Mesenchymal stem cell (in vitro differentiated cells and primary cell): ENCODE results near the gene ACP4.

Experiments used
- DNase-seq: peaks from one replicate; pipeline ENCODE4 v3.0.0-alpha.2; 2013
- H2AFZ ChIP-seq: one replicate; pipeline ENCODE4 v1.6.1; 2013; ENCODE audit warnings: low read depth, mild to moderate bottlenecking, control low read depth, inconsistent platforms, low read length, moderate library complexity
- H2AK5ac ChIP-seq: 2 replicates; pipeline ENCODE4 v1.6.1; 2013; ENCODE audit warnings: low read length, moderate library complexity, mild to moderate bottlenecking, inconsistent platforms; ENCODE audit not compliant: severe bottlenecking
- H2BK120ac ChIP-seq: one replicate; pipeline ENCODE4 v1.6.1; 2013; ENCODE audit warnings: low read depth, mild to moderate bottlenecking, inconsistent platforms, low read length, moderate library complexity
- H2BK12ac ChIP-seq, 2 experiments: one replicate each; pipeline ENCODE4 v1.6.1; 2013; ENCODE audit warnings: inconsistent platforms in 2 of 2, low read length in 2 of 2, mild to moderate bottlenecking in 2 of 2, moderate library complexity in 2 of 2, control low read depth in 1 of 2
- H2BK15ac ChIP-seq: one replicate; pipeline ENCODE4 v1.6.1; 2013; ENCODE audit warnings: mild to moderate bottlenecking, low read depth, inconsistent platforms; ENCODE audit not compliant: poor library complexity, severe bottlenecking
- H2BK5ac ChIP-seq: 2 replicates; pipeline ENCODE4 v1.6.1; 2013; ENCODE audit warnings: low read depth, mild to moderate bottlenecking, low read length, control low read depth, inconsistent platforms; ENCODE audit not compliant: poor library complexity, severe bottlenecking
- H3K14ac ChIP-seq, 2 experiments: one replicate each; pipeline ENCODE4 v1.6.1; 2013; ENCODE audit warnings: inconsistent platforms in 2 of 2, low read length in 2 of 2, control low read depth in 1 of 2, mild to moderate bottlenecking in 1 of 2, moderate library complexity in 1 of 2
- H3K18ac ChIP-seq, 2 experiments: one replicate each; pipeline ENCODE4 v1.6.1; 2013; ENCODE audit warnings: inconsistent platforms in 2 of 2, low read length in 2 of 2, control low read depth in 1 of 2, low read depth in 1 of 2, mild to moderate bottlenecking in 1 of 2
- H3K23ac ChIP-seq, 2 experiments: one replicate each; pipeline ENCODE4 v1.6.1; 2013; ENCODE audit warnings: inconsistent platforms in 2 of 2, low read length in 2 of 2, mild to moderate bottlenecking in 2 of 2, moderate library complexity in 2 of 2, control low read depth in 1 of 2
- H3K27ac ChIP-seq: 2 replicates; pipeline ENCODE4 v1.5.1; 2013; ENCODE audit warnings: mild to moderate bottlenecking, moderate library complexity, low read length, control low read depth, inconsistent platforms; ENCODE audit not compliant: poor library complexity, severe bottlenecking
- H3K27me3 ChIP-seq, 2 experiments: 2 replicates each; pipeline versions ENCODE4 v1.6.1 to v1.7.0; 2013; ENCODE audit warnings: low read length in 2 of 2, mild to moderate bottlenecking in 2 of 2, moderate library complexity in 2 of 2, control low read depth in 1 of 2, inconsistent platforms in 1 of 2; ENCODE audit not compliant: control insufficient read depth in 1 of 2, insufficient read depth in 1 of 2
- H3K36me3 ChIP-seq, 2 experiments: 2 replicates each; pipeline versions ENCODE4 v1.6.1 to v1.7.0; 2013; ENCODE audit warnings: low read length in 2 of 2, control low read depth in 1 of 2, inconsistent platforms in 1 of 2, low read depth in 1 of 2, mild to moderate bottlenecking in 1 of 2; ENCODE audit not compliant: insufficient read depth in 2 of 2, control insufficient read depth in 1 of 2
- H3K4ac ChIP-seq, 2 experiments: one replicate each; pipeline ENCODE4 v1.6.1; 2013; ENCODE audit warnings: inconsistent platforms in 2 of 2, low read length in 2 of 2, mild to moderate bottlenecking in 2 of 2, moderate library complexity in 2 of 2, control low read depth in 1 of 2, low read depth in 1 of 2
- H3K4me1 ChIP-seq: 2 replicates; pipeline ENCODE4 v1.6.1; 2013; ENCODE audit warnings: low read depth, low read length, control low read depth; ENCODE audit not compliant: control insufficient read depth, insufficient read depth
- H3K4me2 ChIP-seq: 2 replicates; pipeline ENCODE4 v1.6.1; 2013; ENCODE audit warnings: low read length, mild to moderate bottlenecking, inconsistent platforms; ENCODE audit not compliant: poor library complexity, severe bottlenecking
- H3K4me3 ChIP-seq, 2 experiments: 2 replicates each; pipeline versions ENCODE4 v1.5.1 to v1.7.0; 2013; ENCODE audit warnings: low read length in 2 of 2, mild to moderate bottlenecking in 2 of 2, control low read depth in 1 of 2, low read depth in 1 of 2; ENCODE audit not compliant: insufficient read depth in 1 of 2
- H3K79me1 ChIP-seq: replicated peaks from 2 replicates; pipeline ENCODE4 v1.6.1; 2013; ENCODE audit warnings: mild to moderate bottlenecking, control low read depth, low read length, inconsistent platforms; ENCODE audit not compliant: poor library complexity, severe bottlenecking
- H3K9ac ChIP-seq: 2 replicates; pipeline ENCODE4 v1.7.0; 2013; ENCODE audit warnings: mild to moderate bottlenecking, low read length, moderate library complexity
- H3K9me3 ChIP-seq: 2 replicates; pipeline ENCODE4 v1.7.0; 2013; ENCODE audit warnings: mild to moderate bottlenecking, low read length; ENCODE audit not compliant: control insufficient read depth
- H4K8ac ChIP-seq: one replicate; pipeline ENCODE4 v1.6.1; 2013; ENCODE audit warnings: inconsistent platforms, mild to moderate bottlenecking, low read length, moderate library complexity
- H4K91ac ChIP-seq: one replicate; pipeline ENCODE4 v1.6.1; 2013; ENCODE audit warnings: mild to moderate bottlenecking, low read length, inconsistent platforms
- WGBS: methylation state at CpG from one replicate; pipeline ENCODE4 v1.1.7; 2013; ENCODE audit warnings: mixed read lengths; 5-methylcytosine and 5-hydroxymethylcytosine counted together

ACP4 gene

DNA sequence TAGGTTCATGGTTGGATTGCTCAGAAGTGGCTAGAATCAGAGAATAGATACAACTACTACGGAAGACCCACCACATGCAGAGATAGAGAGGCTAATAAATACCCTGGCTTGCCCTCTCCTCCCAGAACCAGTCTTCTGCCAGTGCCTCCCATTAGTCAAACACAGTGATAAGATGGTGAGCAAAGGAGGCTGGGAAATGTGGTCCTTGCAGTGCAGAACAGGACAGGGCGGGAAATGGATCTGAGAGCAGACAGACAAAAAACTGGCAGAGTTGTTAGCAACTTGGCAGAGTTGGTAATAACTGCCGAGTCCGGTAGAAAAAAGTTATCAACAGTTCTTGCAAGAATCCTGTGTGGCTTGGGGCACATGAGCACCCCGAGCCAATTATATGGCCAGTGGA lies 24.7 kb downstream of the ACP4 start:
- Histone ChIP-seq H3K23ac (no peak overlapping the region), H3K4ac (no peak overlapping the region), H2BK5ac (no peak overlapping the region), H3K27me3 (peaks cover 19 to 45% of the 10 kb centered on the region in 2 experiments), H3K27ac (no peak overlapping the region), H2BK12ac (no peak overlapping the region), H3K4me2 (no peak overlapping the region), H3K9ac (no peak overlapping the region), H2BK15ac (no peak overlapping the region), H4K91ac (no peak overlapping the region), H2BK120ac (no peak overlapping the region), H3K14ac (no peak overlapping the region), H2AK5ac (no peak overlapping the region), H3K4me3 (no peak overlapping the region), H3K79me1 (no peaks in the 10 kb centered on the region), H2AFZ (no peak overlapping the region), H3K36me3 (no peaks in the 10 kb centered on the region), H3K4me1 (peaks cover 2% of the 10 kb centered on the region), H3K9me3 (no peaks in the 10 kb centered on the region), H4K8ac (no peak overlapping the region), H3K18ac (no peak overlapping the region)
- 80% methylated on average over 5 of the region's 5 CpGs for WGBS
- DNase-seq, result no peak

DNA sequence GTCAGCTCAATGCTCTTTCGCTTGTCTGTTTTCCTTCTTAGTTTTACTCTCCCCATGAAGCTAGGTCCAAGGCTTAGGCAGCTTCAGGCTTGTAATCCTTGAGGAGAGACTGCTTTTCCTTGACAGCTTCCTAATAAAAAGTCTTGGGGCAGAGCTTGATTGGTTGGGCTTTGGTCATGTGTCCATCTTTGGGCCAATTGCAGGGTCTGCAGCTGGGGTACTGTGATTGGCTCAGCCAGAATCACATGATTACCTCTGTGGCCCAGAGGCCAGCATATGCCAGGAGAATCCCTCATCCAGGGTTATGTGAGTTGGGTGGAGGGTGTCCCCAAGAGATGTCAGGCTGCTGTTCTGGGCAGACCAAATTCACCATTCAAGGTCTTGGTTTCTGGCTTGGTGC lies 25.2 kb downstream of the ACP4 start:
- Histone ChIP-seq H3K9ac (no peak overlapping the region), H3K36me3 (no peaks in the 10 kb centered on the region), H3K4me3 (no peak overlapping the region), H2BK5ac (no peak overlapping the region), H3K27ac (no peak overlapping the region), H3K14ac (no peak overlapping the region), H3K27me3 (peaks cover 25 to 51% of the 10 kb centered on the region in 2 experiments), H3K4me1 (peaks cover 2% of the 10 kb centered on the region), H4K8ac (no peak overlapping the region), H3K4ac (no peak overlapping the region), H3K79me1 (no peaks in the 10 kb centered on the region), H3K9me3 (no peaks in the 10 kb centered on the region), H3K23ac (no peak overlapping the region), H2BK120ac (no peak overlapping the region), H2BK12ac (no peak overlapping the region), H2AFZ (no peak overlapping the region), H3K18ac (no peak overlapping the region), H2AK5ac (no peak overlapping the region), H2BK15ac (no peak overlapping the region), H4K91ac (no peak overlapping the region), H3K4me2 (no peak overlapping the region)
- 83% methylated on average over 1 of the region's 1 CpG for whole genome bisulfite sequencing
- no peak for DNase-seq

DNA sequence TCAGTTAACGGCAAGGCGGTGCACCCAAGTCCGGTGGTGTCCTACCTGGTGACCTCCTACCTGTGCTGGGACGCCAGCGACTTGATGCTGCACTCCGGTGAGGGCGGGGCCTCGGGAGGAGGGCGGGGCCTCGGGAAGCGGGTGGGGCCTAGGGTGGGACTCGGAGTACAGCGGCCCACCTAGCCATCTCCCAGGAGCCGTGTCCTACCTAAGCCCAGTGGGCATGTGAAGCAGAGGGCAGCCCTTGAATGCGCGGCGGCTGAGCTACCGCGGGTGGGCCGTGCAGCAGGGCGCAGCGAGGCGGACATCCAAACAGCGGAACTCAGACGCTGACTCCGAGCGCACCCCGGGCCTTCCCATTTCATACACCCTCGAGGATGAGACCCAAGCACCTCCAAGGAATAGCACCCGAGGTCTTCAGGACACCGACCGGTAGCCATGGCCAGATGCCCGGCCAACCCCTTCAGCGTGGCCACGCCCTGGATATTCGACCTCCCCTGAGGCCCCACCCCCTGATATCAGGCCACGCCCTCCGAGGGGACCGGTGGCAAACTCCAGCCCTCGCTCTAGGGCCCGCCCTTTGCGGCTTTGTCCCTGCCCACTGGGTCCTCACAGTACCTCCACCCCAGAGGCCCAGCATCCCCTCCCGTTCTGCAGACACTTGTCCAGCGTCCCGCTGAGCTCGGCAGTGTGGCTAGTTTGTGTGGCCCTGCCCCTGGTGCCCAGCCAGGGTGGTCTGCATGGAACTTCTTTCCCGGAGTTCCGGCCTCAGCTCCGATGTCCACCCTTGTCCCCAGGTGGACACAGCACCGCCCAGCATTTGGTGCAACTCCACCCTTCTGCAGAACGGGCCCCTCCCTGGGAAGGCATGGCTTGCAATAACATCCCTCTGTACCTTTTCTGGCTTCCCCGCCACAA lies 28.0 kb downstream of the ACP4 start:
- no peaks in the 10 kb centered on the region for H3K36me3 ChIP-seq
- H2AK5ac ChIP-seq, result no peak overlapping the region
- no peak overlapping the region for H3K9ac ChIP-seq
- no peak overlapping the region for H3K14ac ChIP-seq
- peak overlapping the region in 1 of 2 experiments; percentile 34 for H3K23ac ChIP-seq
- no peak overlapping the region for H4K8ac ChIP-seq
- H2BK120ac ChIP-seq, result no peak overlapping the region
- WGBS, result 15% methylated on average over 52 of the region's 52 CpGs
- peaks cover 44 to 76% of the 10 kb centered on the region in 2 experiments for H3K27me3 ChIP-seq
- H3K4ac ChIP-seq, result no peak overlapping the region
- no peaks in the 10 kb centered on the region for H3K79me1 ChIP-seq
- peak; percentile 16 for DNase-seq
- H2BK12ac ChIP-seq, result no peak overlapping the region
- H2AFZ ChIP-seq, result peak overlapping the region; percentile 86
- H2BK5ac ChIP-seq, result no peak overlapping the region
- peak overlapping the region in 1 of 2 experiments; percentile 55 for H3K4me3 ChIP-seq
- no peak overlapping the region for H3K27ac ChIP-seq
- peaks cover 2% of the 10 kb centered on the region for H3K4me1 ChIP-seq
- no peak overlapping the region for H3K18ac ChIP-seq
- peak overlapping the region; percentile 16 for H2BK15ac ChIP-seq
- no peak overlapping the region for H4K91ac ChIP-seq
- no peak overlapping the region for H3K4me2 ChIP-seq
- H3K9me3 ChIP-seq, result no peaks in the 10 kb centered on the region

DNA sequence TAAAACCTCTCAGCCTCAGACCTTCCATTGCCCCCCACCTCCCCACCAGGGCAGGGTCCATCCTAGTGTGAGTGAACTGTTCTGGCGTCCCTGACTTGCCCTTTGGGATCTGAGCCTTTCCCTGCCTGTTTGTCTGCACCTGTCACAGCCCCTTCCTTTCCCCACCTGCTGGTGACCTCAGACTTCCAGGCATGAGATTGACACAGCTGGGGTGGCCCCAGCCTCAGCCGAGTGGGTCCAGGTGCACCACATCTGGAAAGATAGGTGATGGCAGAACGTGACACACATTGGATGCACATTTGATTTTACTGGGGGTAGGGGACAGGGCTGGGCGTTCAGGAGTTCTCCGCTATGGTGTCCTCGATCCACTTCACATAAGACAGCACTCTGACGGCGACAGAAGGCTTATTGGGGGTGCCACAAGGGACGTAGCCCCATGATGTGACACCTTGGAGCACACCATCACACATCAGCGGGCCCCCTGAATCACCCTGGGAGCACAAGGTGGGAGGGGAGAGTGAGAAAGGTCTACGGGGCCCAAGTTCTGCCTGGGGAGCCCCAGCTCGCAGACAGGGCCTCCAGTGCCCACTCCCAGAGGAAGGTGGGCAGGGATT lies 28.8 kb downstream of the ACP4 start:
- DNase-seq, result no peak
- no peaks in the 10 kb centered on the region for H3K36me3 ChIP-seq

More for the DNA sequence above, 28.8 kb downstream of the ACP4 start:
- Histone ChIP-seq H3K4ac (no peak overlapping the region), H2BK12ac (no peak overlapping the region), H2AK5ac (no peak overlapping the region), H3K9ac (no peak overlapping the region), H3K79me1 (no peaks in the 10 kb centered on the region), H3K18ac (no peak overlapping the region), H2BK120ac (no peak overlapping the region), H3K27ac (no peak overlapping the region), H2BK15ac (no peak overlapping the region), H3K4me1 (peaks cover 2% of the 10 kb centered on the region), H3K4me3 (no peak overlapping the region), H3K9me3 (no peaks in the 10 kb centered on the region), H3K4me2 (no peak overlapping the region), H2AFZ (no peak overlapping the region), H2BK5ac (no peak overlapping the region), H3K14ac (no peak overlapping the region), H4K8ac (no peak overlapping the region), H4K91ac (no peak overlapping the region), H3K27me3 (peaks cover 44 to 78% of the 10 kb centered on the region in 2 experiments), H3K23ac (no peak overlapping the region)
- 71% methylated on average over 11 of the region's 12 CpGs for WGBS
